Melanocyte of skin (primary cell): ENCODE results near the gene SPAG9. TPM values are rescaled to one million over a fixed set of nuclear protein-coding genes. Genes with fewer than 3 reads are reported as not detected.

Experiments
- total RNA-seq, 2 donors: library from RNA; depleted of rRNA; stranded (reverse); fragments of >200 nt; gene quantifications; 2 replicates each; pipeline ENCODE4 v1.2.3, GENCODE V29; 2012

Gene SPAG9
- 10 to 100 TPM; 79.9 to 96.0 TPM for total RNA-seq

DNA sequence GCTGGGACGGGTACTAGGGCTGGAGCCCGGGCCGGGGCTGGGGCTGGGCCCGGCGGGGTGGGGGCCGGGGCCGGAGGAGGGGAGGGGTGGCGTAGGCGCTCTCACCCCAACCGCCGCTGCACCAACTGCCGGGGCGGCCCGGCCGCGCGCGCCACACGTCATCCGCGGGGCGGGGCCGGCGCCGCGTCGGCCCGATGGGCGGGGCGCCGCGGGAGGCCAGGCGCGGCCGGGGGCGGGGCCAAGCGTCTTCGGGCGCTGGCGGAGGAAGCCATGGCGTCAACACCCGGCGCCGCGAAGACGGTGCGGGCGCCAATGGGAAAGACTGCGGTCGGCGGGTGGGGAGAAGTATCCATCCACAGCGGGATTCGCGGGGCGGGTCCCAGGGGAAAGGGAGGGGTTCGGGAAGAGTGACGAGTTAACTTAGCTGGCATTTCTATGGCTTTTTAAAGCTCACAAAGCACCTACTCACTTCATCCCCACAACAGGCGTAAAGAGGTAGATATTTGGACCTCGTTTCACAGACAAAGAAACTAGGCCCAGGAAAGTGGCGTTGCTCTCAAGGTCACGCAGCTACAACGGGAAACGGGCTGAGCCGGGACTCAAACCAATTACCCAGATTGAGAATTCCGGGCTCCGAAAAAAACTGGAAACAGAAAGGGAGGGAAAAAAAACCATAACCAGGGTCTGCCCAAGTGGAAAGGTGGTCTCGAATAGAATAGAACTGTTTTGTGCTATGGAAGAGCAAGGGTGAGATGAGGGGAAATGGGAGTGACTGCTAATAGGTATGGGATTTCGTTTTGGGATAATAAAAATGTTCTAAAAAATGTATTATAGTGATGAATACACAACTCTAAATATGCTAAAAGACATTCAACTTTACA lies at the start of gene SPAG9:
SPAG9 (minus strand) TSS at position 130 of the 881 bp plus-strand sequence. CDS start 212 bp downstream, outside the sequence.

GRCh38 chr17:51166198-51166986 lies 45.7 kb upstream of the SPAG9 start, which contains the start of gene NME2:
TSS of gene NME2 (plus strand) at chr17:51166411. CDS start at chr17:51166831, 420 bp downstream.

GRCh38 chr17:51153210-51154072 lies 32.8 kb upstream of the SPAG9 start, which contains the start of gene NME1:
TSS of gene NME1 (plus strand) at chr17:51153559. CDS start at chr17:51155655, 2,096 bp downstream.

Other genes with a start within 250 kb of the SPAG9 start
- gene NME1, start 32.7 kb upstream of the SPAG9 start, total RNA-seq = 100 to 1,000 TPM in 1 of 2 donors, 10 to 100 TPM in 1; 72.3 to 175 TPM
- gene NME2, start 45.5 kb upstream of the SPAG9 start, total RNA-seq = 100 to 1,000 TPM; 360 to 528 TPM
- gene MBTD1, start 139.2 kb upstream of the SPAG9 start, total RNA-seq = 1 to 10 TPM; 7.7 to 8.9 TPM
- gene UTP18, start 139.7 kb upstream of the SPAG9 start, total RNA-seq = 10 to 100 TPM; 36.1 to 68.6 TPM